Loucy (cell line): Measurements from ENCODE around the gene TXLNB.

Experiments
- EZH2phosphoT487 ChIP-seq: fragments of 200-600 bp; IDR thresholded peaks from 2 replicates; pipeline ENCODE4 v1.6.1; 2018; ENCODE audit warnings: antibody characterized with exemption, mild to moderate bottlenecking, moderate library complexity, borderline replicate concordance
- TF ChIP-seq, protein P1 (sequence below): fragments of 200-600 bp; sonication (generic); conservative IDR thresholded peaks from 2 replicates; pipeline ENCODE4 v1.5.1; 2014; ENCODE audit warnings: mild to moderate bottlenecking, antibody characterized with exemption, low read length

DNA sequence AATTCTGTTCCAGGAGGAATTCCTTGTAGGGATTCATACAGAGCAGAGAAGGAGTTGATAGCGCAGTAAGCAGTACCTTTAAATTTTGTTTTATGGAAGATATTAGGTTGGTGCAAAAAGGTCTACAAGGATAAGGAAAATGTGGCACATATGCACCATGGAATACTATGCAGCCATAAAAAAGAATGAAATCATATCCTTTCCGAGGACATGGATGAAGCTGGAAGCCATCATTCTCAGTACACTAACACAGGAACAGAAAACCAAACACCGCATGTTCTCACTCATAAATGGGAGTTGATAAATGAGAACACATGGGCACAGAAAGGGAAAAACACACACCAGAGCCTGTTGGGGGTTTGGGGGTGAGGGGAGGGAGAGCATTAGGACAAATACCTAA, 37.4 kb upstream of the TXLNB start:
- TF ChIP-seq, protein P1, sequence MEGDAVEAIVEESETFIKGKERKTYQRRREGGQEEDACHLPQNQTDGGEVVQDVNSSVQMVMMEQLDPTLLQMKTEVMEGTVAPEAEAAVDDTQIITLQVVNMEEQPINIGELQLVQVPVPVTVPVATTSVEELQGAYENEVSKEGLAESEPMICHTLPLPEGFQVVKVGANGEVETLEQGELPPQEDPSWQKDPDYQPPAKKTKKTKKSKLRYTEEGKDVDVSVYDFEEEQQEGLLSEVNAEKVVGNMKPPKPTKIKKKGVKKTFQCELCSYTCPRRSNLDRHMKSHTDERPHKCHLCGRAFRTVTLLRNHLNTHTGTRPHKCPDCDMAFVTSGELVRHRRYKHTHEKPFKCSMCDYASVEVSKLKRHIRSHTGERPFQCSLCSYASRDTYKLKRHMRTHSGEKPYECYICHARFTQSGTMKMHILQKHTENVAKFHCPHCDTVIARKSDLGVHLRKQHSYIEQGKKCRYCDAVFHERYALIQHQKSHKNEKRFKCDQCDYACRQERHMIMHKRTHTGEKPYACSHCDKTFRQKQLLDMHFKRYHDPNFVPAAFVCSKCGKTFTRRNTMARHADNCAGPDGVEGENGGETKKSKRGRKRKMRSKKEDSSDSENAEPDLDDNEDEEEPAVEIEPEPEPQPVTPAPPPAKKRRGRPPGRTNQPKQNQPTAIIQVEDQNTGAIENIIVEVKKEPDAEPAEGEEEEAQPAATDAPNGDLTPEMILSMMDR: no peak
- no peak for TF ChIP-seq EZH2phosphoT487
